GM21576 (cell line): ENCODE measurements around the gene LYVE1.

Experiments used
- ATAC-seq: cut with Tn5 transposase; IDR thresholded peaks from one replicate; pipeline ENCODE4 v1.9.1; 2021; ENCODE audit warnings: mild to moderate bottlenecking, moderate library complexity; ENCODE audit not compliant: unreplicated experiment

Gene LYVE1

DNA sequence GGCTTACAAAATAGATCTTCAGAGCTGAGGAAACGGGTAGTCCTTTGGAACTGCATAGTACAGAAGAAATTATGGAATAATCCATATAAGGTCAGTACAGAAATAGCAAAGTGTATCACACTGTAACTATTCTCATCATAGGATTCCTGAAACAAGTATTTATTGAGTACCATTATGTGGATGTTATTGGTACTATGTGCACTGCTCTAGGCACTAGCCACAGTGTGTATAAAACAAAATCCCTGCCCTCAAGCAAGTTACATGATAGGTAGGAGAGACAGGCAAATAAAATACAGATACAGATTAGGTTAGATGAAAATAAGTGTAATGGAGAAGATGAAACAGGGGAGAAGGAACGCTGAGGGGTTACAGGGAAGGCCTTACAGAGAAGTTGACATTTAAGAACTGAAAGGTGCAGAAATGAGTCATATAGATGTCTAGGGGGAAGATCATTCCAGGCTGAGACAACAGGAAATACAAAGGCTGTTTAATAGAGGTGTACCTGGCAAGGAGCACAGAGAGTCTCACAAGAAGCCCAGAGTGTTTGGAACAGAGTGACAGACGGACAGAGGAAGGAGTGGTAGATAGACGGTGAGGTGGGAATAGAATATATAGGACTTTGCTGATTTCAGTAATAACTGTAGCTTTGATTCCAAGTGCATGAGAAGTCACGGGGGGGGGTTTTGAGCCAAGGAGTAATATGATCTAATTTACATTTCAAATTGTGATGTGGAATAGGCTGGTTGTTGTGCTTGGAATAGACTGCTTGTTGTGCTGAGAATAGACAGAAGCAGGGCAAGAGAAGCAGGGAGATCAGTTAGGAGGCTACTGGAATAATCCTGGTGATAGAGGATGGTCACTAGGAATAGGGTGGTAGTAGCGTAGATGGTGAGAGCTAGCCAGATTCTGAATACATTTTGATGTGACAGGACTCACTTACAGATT is 41.2 kb downstream of the LYVE1 start:
- ATAC-seq: peak; percentile 85

DNA sequence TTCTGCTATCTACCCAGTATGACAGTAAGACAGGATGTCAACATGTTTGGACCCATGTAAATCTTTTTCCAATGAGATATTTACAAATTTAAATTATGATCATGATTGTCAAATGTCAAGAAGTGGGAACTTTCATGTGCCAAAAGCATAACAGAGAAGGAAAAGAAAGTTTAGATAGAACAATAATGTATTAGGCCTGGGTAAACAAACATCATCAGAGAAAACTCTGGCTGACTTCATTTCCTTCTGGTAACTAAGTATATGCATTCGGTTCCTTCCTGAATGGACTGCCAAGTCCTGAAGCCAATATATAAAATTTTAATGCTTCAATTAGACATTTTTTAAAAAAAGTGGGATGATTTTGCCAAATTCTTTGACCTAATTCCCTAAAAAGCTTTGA is 44.0 kb downstream of the LYVE1 start:
- ATAC-seq: no peak

DNA sequence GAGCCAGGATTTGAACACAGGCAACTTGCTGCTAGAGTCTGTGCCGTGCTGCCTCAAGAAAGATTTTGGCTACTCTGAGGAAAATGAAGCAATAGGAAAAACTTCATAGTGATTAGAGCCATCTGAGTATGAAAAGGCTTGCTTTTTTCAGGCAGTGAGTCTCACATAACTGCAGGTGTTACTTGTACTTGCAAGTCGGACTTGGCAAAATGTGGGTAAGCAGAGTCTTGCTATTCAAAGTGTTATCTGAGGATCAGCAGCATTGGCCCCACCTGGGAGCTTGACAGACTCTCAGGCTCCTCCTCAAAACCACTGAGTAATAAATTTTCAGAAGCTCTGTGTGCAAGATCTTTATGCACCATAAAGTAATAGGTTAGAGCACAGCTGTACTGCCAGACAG is 45.5 kb downstream of the LYVE1 start:
- ATAC-seq: no peak

DNA sequence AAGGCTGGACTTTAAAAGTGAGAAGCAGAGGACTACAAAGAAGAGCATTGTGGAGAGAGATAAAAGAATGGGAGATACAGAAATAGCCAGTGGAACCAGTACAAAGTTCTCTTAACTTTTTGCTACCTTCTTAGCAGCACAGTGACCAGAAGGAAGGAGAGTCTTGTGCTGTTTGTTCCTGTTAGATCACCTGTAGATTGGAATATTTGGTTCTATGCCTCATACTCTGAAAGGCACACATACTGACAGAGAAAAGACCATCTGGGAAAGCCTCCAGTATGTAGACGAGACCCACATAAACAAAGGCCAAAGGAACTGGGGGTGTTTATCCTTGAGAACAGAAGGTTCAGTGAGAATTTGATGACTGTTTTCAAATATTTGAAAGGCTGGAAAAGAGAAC is 46.2 kb downstream of the LYVE1 start:
- no peak for ATAC-seq

DNA sequence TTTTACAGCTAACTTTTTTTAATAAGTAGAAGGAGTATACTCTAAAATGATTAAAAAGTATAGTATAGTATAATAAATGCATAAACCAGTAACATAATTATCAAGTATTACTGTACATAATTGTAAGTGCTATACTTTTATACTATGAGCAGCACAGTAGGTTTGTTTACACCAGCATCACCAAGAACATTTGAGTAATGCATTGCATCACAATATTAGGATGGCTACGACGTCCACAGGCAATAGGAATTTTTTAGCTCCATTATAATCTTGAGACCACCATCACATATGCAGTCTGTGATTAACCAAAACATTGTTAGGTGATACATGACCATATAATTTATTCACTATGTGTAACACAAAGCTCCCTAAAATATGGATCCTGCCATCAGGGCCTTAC is 47.9 kb downstream of the LYVE1 start:
- no peak for ATAC-seq

DNA sequence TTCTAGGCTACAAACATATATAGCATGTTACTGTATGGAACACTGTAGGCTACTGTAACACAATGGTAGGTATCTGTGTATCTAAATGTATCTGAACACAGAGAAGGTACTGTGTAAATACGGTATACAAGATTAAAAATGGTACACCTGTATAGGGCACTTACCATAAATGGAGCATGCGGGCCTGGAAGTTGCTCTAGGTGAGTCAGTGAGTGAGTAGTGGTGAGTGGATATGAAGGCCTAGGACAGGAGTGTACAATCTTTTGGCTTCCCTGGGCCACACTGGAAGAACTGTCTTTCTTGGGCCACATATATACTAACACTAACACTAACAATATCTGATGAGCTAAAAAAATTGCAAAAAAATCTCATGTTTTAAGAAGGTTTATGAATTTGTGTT is 48.8 kb downstream of the LYVE1 start:
- ATAC-seq: no peak

DNA sequence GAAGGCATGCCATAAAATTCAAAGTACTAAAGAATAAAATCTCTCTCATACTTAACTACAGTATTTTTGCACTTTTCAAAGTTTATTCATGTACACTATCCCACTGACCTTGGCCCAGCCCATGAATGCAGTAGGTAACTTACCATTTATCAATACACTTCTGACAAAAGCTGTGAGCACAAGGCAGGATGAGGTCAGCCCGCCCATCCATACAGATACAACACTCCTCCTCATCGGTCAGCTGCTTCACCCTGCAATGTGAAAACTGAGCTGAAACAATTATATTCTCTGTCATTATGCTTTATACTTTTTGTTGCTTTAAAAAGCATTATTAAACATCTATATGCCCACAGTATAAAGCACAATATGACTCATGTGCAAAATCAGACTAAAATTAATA is 49.6 kb downstream of the LYVE1 start:
- no peak for ATAC-seq

DNA sequence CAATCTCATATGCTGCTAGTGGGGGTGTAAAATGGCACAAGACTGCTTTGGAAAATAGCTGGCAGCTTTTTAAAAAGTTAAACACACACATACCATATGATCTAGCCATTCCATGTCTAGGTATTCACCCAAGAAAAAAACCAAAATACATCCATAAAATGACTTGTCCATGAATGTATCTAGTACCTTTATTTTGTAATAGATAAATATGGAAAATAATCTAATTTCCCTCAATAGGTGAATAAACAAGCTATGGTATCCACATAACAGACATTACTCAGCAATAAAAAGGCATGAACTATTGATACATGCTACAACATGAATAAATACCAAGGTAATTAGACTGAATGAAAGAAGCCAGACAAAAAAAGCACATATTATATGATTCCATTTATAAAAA is 50.3 kb downstream of the LYVE1 start:
- ATAC-seq: no peak

DNA sequence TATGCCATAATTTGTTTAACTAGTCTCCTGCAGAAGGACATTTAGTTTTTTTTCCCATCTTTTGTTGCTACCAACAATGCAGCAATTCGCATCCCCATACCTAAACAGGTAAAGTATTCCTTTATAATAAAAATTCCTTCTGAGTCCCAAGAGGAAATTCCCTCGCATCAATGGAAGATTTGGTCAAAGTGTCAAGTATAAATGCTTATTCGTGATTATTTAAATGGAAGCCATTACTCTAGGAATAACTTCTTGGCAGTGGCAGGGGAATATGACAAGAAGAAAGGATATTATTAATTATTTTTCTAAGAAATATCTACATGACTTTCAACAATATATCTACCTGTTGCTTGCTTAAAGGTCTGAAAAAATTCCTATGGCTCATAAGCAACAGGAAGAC is 53.0 kb downstream of the LYVE1 start:
- ATAC-seq: no peak

DNA sequence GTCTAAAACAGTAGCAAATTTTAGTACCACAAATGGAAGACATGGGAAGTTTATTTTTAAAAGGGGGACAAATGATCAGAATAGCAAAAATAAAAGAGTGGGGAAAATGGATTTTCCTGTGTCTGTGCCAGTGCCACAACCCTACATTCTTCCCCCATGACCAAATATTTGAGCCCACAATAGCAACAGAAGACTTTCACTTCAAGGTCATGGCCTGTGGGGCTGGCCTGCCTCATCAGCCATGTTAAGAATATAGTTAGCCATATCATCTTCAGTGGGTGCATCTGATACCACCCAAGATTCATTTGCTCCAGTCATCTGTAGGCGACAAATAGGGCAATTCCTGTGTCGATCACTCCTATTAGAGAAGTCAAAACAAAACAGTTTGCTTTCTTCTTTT is 53.8 kb downstream of the LYVE1 start:
- ATAC-seq: no peak

DNA sequence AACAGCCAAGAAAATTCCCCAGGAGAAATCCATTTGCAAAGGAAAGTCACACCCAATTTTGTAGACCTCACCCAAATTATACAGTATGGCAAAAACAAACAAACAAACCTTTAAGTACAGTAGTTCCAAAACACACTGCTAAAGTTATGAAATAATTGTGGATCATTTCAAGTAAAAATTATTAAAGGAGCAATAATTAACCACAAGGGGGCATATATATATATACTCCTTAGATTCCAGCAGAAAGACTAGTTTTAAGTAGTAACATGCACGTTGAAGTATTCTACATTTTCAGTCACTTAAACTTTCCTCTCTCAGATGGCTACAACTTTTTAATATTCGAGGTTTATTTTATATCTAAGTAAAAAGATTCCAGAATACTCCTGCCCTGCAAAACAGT is 54.3 kb downstream of the LYVE1 start:
- no peak for ATAC-seq

DNA sequence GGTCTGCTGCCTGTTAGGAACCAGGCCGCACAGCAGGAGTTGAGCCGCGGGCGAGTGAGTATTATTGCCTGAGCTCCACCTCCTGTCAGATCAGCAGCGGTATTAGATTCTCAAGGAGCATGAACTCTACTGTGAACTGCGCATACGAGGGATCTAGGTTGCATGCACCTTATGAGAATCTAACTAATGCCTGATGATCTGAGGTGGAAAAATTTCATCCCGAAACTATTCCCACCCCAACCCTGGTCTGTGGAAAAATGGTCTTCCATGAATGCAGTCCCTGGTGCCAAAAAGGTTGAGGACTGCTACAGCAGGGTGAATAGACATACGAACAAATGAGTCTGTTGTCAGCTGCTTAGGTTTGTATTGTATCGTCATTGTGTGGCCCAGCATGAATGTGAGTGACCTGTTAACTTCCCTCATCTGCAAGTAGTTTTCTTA is 57.3 kb downstream of the LYVE1 start:
- no peak for ATAC-seq
